ENCODE data around the gene SMC6.

DNA sequence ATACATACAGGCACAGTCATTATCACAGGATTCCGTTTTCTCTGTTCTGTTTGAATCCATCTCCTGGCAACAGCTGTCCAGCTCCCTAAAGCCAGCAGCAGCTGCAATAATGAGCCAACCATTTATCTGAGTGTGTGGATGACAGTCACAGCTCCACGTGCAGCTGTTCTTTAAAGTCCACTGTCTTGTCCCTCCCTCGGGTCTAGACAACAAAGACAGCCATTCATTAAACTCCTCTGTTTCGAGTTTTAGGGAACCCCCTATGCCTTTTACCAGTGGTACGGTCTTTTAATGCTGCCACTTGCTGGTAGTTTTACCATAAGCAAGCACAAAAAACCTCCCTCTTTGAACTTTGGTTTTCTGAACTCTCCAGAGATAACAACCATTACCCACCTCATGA, 46.6 kb upstream of the SMC6 start:
- TF ChIP-seq, protein P1, sequence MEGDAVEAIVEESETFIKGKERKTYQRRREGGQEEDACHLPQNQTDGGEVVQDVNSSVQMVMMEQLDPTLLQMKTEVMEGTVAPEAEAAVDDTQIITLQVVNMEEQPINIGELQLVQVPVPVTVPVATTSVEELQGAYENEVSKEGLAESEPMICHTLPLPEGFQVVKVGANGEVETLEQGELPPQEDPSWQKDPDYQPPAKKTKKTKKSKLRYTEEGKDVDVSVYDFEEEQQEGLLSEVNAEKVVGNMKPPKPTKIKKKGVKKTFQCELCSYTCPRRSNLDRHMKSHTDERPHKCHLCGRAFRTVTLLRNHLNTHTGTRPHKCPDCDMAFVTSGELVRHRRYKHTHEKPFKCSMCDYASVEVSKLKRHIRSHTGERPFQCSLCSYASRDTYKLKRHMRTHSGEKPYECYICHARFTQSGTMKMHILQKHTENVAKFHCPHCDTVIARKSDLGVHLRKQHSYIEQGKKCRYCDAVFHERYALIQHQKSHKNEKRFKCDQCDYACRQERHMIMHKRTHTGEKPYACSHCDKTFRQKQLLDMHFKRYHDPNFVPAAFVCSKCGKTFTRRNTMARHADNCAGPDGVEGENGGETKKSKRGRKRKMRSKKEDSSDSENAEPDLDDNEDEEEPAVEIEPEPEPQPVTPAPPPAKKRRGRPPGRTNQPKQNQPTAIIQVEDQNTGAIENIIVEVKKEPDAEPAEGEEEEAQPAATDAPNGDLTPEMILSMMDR (IDR thresholded peaks at IDR 0.05 in 4 of 5, conservative IDR thresholded peaks at IDR 0.05 in 1 of 5) = no peak
- no peak for TF ChIP-seq POLR2A (IDR thresholded peaks at IDR 0.05)
